SKM-1 treated with dmso at 0.1 percent for 144 hours (cell line): ENCODE measurements around the gene KLF12.

Experiments used
- DNase-seq: peaks from one replicate; lab custom pipeline; 2025; ENCODE audit not compliant: unreplicated experiment; lab: John Stamatoyannopoulos, UW

KLF12 gene

DNA sequence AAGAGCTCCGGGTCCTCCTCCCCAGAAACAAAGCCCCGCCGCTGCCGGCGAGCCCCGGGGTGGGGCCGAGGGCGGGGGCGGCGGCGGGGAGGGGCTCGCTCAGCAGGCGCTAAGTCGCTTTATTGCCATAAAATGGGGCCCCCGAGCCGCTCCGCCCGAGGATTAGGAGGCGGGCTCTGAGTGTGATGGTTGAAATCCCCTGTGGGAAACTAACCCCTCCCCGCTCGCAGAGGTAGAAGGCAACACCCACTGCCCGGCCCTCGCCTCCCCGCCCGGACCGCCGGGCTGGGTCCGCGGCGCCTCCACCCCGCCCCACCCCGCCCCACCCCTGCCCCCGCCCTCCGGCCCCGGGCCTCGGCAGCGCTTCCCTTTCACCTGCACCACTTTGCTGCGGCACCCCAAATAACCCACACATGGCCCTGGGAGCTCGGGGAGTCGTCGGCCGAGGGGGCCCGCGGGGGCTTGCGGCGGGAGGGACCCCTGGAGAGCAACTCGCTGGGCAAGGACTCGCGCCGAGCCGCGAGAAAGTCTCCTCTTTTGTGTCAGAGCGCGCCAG, at the start of gene KLF12:
Gene KLF12, minus strand, starts transcription at position 184 of the 556 bp plus-strand sequence.
- peak; percentile 67 for DNase-seq

GRCh38 chr13:74182491-74182890, 48.3 kb upstream of the KLF12 start:
- no peak for DNase-seq

DNA sequence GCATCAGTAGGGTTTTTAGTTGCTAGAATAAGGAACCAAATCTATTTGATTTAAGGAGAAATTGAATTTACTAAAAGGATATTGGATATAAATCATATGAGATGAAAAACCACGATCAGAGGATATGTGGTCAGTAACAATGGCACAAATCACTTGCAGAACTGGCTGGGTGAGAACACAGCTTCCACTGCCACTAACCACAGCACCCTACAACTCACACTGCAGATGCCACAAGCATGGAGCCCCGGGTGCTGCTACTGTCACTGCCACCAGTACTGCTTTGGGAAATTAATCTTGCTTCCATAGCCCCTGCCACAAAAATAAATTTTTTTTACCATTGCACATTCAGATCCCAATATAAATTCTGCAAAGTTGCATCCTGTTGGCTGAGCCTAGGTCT, 40.6 kb upstream of the KLF12 start:
- DNase-seq, result no peak

DNA sequence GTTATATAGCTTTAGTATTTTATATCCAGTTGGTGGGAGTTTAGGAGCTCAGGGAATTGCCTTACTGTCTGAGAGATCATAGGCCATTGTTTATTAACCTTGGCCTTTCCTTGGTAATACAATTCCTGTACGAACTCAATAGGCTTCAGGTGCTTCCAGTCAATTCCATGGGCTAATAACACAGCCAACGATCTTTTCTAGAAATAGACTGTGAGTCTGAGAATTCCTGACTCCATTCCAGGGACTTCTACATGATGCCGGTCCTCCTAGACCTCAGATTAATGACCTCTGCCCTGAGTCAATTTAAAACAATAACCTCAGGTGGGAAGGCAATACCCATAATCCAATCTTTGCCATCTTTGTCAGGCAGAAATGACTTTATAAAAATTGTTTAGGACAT, 39.6 kb upstream of the KLF12 start:
- DNase-seq, result no peak

DNA sequence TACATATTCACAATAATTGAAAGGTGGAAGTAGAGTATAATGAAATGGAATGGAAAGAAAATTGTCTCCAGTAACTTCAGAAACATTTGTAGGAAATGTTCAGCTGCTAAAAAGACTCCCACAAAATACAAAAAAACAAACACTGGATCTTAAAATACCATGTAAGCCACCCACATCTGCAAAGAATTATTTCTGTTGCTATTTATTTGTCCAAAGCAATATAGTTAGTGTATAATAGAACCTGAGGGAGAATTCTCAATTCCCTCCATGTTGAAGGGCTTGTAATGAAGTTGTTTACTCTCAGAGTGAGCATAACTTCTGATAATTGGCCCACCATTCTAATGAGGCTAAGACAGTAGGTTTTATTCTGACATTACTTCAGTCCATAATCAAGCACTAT, 37.4 kb upstream of the KLF12 start:
- DNase-seq, result no peak

GRCh38 chr13:74169676-74170075, 35.5 kb upstream of the KLF12 start:
- DNase-seq, result no peak

DNA sequence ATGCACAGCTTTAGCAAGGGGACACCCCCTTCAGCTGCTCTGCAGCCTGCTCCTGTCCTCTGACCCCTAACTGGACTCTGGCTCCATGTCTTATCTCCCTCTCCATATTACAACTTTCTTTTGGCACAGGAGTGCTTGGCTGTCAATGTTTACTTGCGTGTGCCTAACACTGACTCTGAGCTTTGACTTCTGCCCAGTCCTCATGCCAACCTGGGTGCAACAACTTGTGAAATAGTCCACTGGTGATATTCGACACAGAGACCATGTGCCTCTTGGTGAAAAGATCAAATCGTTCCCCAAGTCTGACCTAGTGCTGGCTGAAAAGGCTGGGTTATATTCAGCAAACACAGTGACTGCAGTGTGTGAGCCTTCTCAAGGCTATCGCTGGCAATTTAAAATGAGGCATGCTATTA, 34.1 kb upstream of the KLF12 start:
- no peak for DNase-seq

- no peak for DNase-seq
Measured at GRCh38 chr13:74166261-74167004, 32.2 kb upstream of the KLF12 start.

DNA sequence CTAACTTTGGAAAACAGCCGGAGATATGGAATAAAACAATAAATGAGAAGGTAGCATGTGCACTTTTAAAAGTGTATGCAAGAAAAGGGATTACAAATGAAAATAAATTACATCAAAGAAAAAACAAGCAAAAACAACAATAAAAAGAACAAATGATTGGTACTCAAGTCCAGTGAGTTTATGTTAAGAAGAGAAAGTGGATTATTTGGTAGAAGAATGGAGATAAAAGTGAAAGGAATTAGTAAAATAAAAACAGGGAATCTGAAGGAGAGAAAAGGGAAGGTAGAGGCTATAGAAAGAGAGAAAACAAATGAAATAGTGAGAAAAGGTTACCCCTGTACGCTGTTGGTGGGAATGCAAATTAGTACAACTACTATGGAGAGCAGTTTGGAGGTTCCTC, 28.6 kb upstream of the KLF12 start:
- no peak for DNase-seq

GRCh38 chr13:74162135-74162534, 27.9 kb upstream of the KLF12 start:
- DNase-seq, result no peak

DNA sequence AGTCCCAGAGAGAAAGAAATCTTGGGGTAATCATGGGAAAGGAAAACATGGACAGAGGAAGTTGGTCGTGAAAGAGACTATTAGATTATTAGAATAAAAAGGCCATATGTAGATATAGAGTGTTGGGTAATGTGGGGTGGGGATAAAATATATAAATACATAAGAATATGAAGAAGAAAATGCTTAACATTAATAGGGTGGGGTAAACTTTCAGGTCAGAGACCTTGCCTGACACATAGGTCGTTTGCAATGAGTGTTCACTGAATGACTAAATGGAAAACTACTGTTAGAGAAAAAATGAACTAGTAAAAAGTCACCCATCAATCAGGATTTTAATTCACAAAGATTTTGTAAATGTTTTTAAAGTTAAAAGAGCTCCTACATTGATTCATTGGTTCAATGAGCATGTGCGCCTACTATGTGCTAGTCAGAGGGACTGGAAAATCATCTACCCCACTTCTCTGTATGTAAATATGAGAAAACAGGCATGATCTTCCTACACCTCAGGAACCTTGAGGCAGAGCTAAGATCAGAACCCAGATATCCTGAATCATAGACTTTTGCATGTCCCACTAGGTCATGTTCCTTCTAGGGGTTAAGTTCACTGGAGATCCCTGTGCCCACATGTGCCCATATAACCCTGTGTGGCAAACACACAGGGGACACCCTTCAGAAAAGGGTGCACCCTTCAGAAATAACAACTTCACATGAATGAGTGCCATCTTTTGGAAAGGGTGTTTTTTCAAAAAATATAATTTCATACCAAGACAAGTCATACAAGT, 24.6 kb upstream of the KLF12 start:
- no peak for DNase-seq

DNA sequence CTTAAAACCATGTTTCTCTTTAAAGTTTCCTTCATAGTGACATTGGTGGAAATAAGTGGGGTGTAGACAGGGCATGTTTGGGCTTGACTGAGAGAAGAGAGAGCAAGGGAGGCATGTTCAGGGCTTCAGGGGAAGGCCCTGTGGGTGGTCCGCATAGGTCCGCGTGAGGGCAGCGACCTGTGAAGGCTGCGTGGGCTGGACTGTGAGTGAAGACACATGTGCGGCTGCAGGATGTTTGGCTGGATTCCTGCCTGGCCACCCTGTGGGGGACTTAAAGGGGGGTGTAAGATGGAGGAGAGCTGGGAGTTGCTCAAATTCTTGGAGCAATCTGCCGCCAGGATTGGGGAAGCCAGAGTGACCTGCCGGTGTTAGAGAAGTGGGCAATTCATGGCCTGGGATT, 23.8 kb upstream of the KLF12 start:
- DNase-seq, result no peak

DNA sequence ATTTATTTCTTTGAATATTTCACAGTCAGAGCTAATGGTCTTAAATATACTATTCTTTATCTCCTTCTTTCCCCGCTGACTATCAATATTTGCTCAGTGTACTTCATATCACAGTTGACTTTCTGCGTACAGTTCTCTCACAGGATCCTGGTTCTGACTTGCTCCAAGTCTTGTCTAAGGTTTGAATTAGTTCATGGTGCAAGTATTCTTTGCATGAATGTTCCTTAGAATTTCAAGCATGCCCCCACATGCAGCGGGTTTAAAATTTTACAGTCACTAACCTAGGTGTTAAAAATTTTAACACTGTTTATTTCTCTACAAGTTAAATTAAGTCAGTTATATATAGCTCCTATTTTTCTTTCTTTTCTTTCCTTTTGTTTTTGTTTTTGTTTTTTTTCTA, 20.8 kb upstream of the KLF12 start:
- no peak for DNase-seq

DNA sequence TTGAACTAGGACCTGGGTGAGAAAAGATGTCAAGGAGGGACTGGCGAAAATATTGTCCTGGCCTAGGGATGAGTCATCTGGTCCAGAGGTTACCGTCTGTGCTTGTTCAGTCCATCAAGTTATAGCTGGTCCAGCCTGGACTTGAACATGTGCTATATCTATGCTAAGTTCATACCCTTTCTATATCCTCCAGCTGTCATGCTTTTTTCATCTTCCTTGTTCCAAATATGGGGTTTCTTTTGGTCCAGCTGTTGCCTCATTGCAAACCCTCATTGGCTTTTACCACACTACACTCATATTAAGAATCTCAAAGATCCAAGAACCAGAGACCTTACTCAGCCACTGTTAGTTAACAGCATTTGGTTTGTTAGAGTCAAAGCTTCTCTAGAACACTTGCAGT, 19.1 kb upstream of the KLF12 start:
- DNase-seq, result no peak

- DNase-seq, result no peak
Measured at GRCh38 chr13:74151859-74152258, 17.7 kb upstream of the KLF12 start.

- no peak for DNase-seq
Measured at GRCh38 chr13:74148352-74148751, 14.1 kb upstream of the KLF12 start.

DNA sequence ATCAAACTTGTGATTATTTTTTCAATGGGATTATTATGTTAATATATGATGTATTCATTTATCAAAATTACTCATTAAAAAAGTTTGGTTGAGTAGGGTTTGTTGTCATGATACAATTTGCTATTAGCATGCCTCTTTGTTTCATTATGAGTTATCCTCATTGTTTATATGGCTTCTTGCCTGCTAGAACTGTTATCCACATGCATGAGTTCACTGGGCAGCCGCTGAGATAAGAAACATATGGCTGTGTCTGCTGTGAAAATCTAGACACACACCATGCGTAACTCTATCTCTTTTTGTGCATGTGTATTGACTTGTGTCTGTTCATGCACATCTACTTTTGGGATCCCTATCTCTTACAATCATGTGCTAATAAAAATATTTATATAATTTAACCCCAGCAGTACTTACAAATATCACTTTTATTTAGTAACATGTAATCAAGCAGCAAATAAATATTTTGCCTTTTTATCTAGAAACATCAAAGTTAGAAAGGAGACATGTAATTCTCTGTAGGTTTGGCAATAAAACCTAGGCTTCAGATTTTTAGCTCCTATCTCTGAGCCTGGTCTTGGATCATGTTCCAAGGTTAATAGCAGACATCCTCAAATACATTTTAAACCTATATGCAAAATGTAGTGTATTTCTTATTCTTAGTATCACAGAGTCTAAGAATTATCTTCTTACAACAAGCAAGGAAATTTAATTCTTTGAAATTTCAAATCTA, 11.2 kb upstream of the KLF12 start:
- no peak for DNase-seq

- DNase-seq, result no peak
Measured at GRCh38 chr13:74144269-74144668, 10.1 kb upstream of the KLF12 start.

GRCh38 chr13:74142257-74142656, 8.1 kb upstream of the KLF12 start:
- no peak for DNase-seq

DNA sequence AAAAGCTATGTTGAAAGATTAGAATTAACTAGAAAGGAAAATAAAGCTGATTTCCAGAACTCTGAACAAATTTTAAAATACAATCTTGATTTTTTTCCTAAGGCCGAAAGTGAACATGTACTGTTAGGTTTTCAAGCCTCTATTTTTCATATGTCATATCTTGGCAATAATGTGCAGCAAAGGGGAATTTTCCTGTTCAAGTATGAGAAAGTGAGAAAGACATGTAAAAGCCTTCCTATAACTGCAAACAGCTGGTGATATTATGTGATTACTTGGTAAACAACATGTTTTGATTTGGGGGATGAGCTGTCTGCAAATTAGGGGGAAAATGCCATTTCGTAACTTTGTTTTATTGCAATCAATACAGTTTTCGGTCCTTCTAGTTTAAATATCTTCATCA, 4.0 kb upstream of the KLF12 start:
- DNase-seq, result no peak

GRCh38 chr13:74136084-74136658, 2.0 kb upstream of the KLF12 start:
- DNase-seq, result no peak
